Fibroblast of lung (primary cell): ENCODE results near the gene CRCP. TPM values are rescaled to one million over a fixed set of nuclear protein-coding genes. Genes with fewer than 3 reads are reported as not detected.
"Not testable (repeated sequence)": the region's sequence is repeated elsewhere in the genome, so short reads cannot be mapped to it uniquely, and the experiment has no call there.

Source experiments
- DNase-seq, 2 donors: peaks; one replicate each; pipeline versions ENCODE4 v3.0.0 to v3.0.0-alpha.2; 2010; ENCODE audit warnings: low read depth in 2 of 2
- H2AFZ ChIP-seq: 2 replicates; pipeline ENCODE4 v1.5.1; 2012; ENCODE audit warnings: low read length, control low read depth, inconsistent platforms
- H3K27ac ChIP-seq: 2 replicates; pipeline ENCODE4 v1.5.1; 2011; ENCODE audit warnings: low read length, control low read depth; ENCODE audit not compliant: insufficient read depth
- H3K27me3 ChIP-seq: 2 replicates; pipeline ENCODE4 v1.5.1; 2011; ENCODE audit warnings: mild to moderate bottlenecking, low read length; ENCODE audit not compliant: control insufficient read depth, insufficient read depth
- H3K36me3 ChIP-seq: 2 replicates; pipeline ENCODE4 v1.5.1; 2011; ENCODE audit warnings: low read length; ENCODE audit not compliant: control insufficient read depth, insufficient read depth
- H3K4me1 ChIP-seq: 2 replicates; pipeline ENCODE4 v1.5.1; 2011; ENCODE audit warnings: low read length; ENCODE audit not compliant: control insufficient read depth, insufficient read depth; ENCODE audit errors: extremely low read depth
- H3K4me2 ChIP-seq: 2 replicates; pipeline ENCODE4 v1.5.1; 2011; ENCODE audit warnings: low read length, control low read depth; ENCODE audit not compliant: insufficient read depth; ENCODE audit errors: extremely low read depth
- H3K4me3 ChIP-seq, 4 experiments: fragments of 200-600 bp in 1 of 4; sonication (generic) in 1 of 4; replicated peaks in 1 of 4; 2 replicates each; pipeline ENCODE4 v1.5.1; 2011 to 2016; ENCODE audit warnings: low read length in 4 of 4, low read depth in 3 of 4, mild to moderate bottlenecking in 3 of 4, control low read depth in 2 of 4, inconsistent platforms in 1 of 4, mixed read lengths in 1 of 4; ENCODE audit not compliant: insufficient read depth in 1 of 4; ENCODE audit errors: control extremely low read depth in 1 of 4
- H3K79me2 ChIP-seq: 2 replicates; pipeline ENCODE4 v1.5.1; 2012; ENCODE audit warnings: mild to moderate bottlenecking, low read length, inconsistent platforms; ENCODE audit not compliant: control insufficient read depth, insufficient read depth
- H3K9ac ChIP-seq: 2 replicates; pipeline ENCODE4 v1.5.1; 2011; ENCODE audit warnings: mild to moderate bottlenecking, low read length, control low read depth; ENCODE audit not compliant: insufficient read depth
- H3K9me3 ChIP-seq: 2 replicates; pipeline ENCODE4 v1.5.1; 2012; ENCODE audit warnings: low read depth, low read length; ENCODE audit not compliant: control insufficient read depth, insufficient read depth
- H4K20me1 ChIP-seq: 2 replicates; pipeline ENCODE4 v1.5.1; 2011; ENCODE audit warnings: low read length; ENCODE audit not compliant: control insufficient read depth, insufficient read depth; ENCODE audit errors: extremely low read depth
- CTCF ChIP-seq, 2 donors: IDR thresholded peaks in 1 of 2; conservative IDR thresholded peaks in 1 of 2; 1 replicate in 1 of 2; 2 replicates in 1 of 2; pipeline ENCODE4 v1.5.1; 2011 to 2012; ENCODE audit warnings: low read length in 2 of 2, control low read depth in 1 of 2, inconsistent platforms in 1 of 2, low read depth in 1 of 2, mild to moderate bottlenecking in 1 of 2
- EZH2 ChIP-seq: IDR thresholded peaks from 2 replicates; pipeline ENCODE4 v1.5.1; 2012; ENCODE audit warnings: low read length, control low read depth, mild to moderate bottlenecking; ENCODE audit errors: missing control alignments
- polyA plus RNA-seq, 2 donors: library from polyadenylated mRNA; depleted of rRNA in 1 of 2; stranded (reverse) in 1 of 2; unstranded in 1 of 2; fragments of >200 nt; gene quantifications; 2 replicates each; pipeline ENCODE4 v1.2.1, GENCODE V29; 2011 to 2012; ENCODE audit warnings: missing spikeins in 1 of 2
- total RNA-seq: library from RNA; depleted of rRNA; stranded (reverse); fragments of >200 nt; gene quantifications from 2 replicates; pipeline ENCODE4 v1.2.1, GENCODE V29; 2014

Gene CRCP
- total and polyA plus RNA-seq, 2 donors (not counting 1 experiment from before 2014, with no cell fraction given) = 34.9 to 38.3 TPM

GRCh38 chr7:66099232-66099550, 15.5 kb upstream of the CRCP start:
- Histone ChIP-seq H3K27ac (no peak overlapping the region), H2AFZ (no peak overlapping the region), H3K4me2 (no peak overlapping the region)

GRCh38 chr7:66099551-66100407, 14.9 kb upstream of the CRCP start:
- Histone ChIP-seq H3K27ac (peak overlapping the region; percentile 34), H3K4me1 (peaks cover 2% of the 10 kb centered on the region), H3K79me2 (no peaks in the 10 kb centered on the region), H4K20me1 (no peaks in the 10 kb centered on the region), H3K36me3 (no peaks in the 10 kb centered on the region), H3K4me3 (peak overlapping the region; percentile 26 to 57 (median 39)), H2AFZ (peak overlapping the region; percentile 82), H3K9ac (no peak overlapping the region), H3K9me3 (no peaks in the 10 kb centered on the region), H3K4me2 (peak overlapping the region; percentile 79), H3K27me3 (no peaks in the 10 kb centered on the region)
- TF ChIP-seq EZH2 = no peak
- TF ChIP-seq CTCF (conservative IDR thresholded peaks at IDR 0.05 in 1 of 2, IDR thresholded peaks at IDR 0.05 in 1 of 2; ENCODE audit: low read depth in 1 of 2, low read length in 2 of 2) = no peak
- DNase-seq = peak; percentile 84 to 95

More at GRCh38 chr7:66099232-66099550, 15.5 kb upstream of the CRCP start:
- Histone ChIP-seq H4K20me1 (no peaks in the 10 kb centered on the region), H3K4me1 (peaks cover 2% of the 10 kb centered on the region), H3K9me3 (no peaks in the 10 kb centered on the region), H3K36me3 (no peaks in the 10 kb centered on the region), H3K9ac (no peak overlapping the region), H3K4me3 (no peak overlapping the region), H3K27me3 (no peaks in the 10 kb centered on the region), H3K79me2 (no peaks in the 10 kb centered on the region)
- DNase-seq = peak; percentile 39 to 53
- TF ChIP-seq EZH2 = no peak
- TF ChIP-seq CTCF (conservative IDR thresholded peaks at IDR 0.05 in 1 of 2, IDR thresholded peaks at IDR 0.05 in 1 of 2; ENCODE audit: low read depth in 1 of 2, low read length in 2 of 2) = no peak

GRCh38 chr7:66100408-66101050, 14.1 kb upstream of the CRCP start:
- no peaks in the 10 kb centered on the region for H3K9me3 ChIP-seq
- H3K9ac ChIP-seq = no peak overlapping the region
- H3K36me3 ChIP-seq = no peaks in the 10 kb centered on the region
- no peaks in the 10 kb centered on the region for H3K27me3 ChIP-seq
- peak overlapping the region; percentile 26 to 57 (median 38) for H3K4me3 ChIP-seq
- no peak for DNase-seq
- peak overlapping the region; percentile 34 for H3K27ac ChIP-seq
- H2AFZ ChIP-seq = peak overlapping the region; percentile 57
- TF ChIP-seq EZH2 = no peak
- no peak for TF ChIP-seq CTCF (conservative IDR thresholded peaks at IDR 0.05 in 1 of 2, IDR thresholded peaks at IDR 0.05 in 1 of 2; ENCODE audit: low read depth in 1 of 2, low read length in 2 of 2)
- H3K79me2 ChIP-seq = no peaks in the 10 kb centered on the region
- H4K20me1 ChIP-seq = no peaks in the 10 kb centered on the region
- H3K4me2 ChIP-seq = peak overlapping the region; percentile 79
- peaks cover 2% of the 10 kb centered on the region for H3K4me1 ChIP-seq

GRCh38 chr7:66102168-66102567, 12.5 kb upstream of the CRCP start:
- H3K9me3 ChIP-seq, H3K4me1 ChIP-seq, H2AFZ ChIP-seq, H3K27ac ChIP-seq, H3K4me3 ChIP-seq, H3K9ac ChIP-seq, DNase-seq, H3K27me3 ChIP-seq, H3K36me3 ChIP-seq, H3K4me2 ChIP-seq, H3K79me2 ChIP-seq, H4K20me1 ChIP-seq: not testable (repeated sequence)
